ENCODE data around the gene CACNA1C. TPM values are rescaled to one million over a fixed set of nuclear protein-coding genes. Genes with fewer than 3 reads are reported as not detected.

CACNA1C gene
- total RNA-seq, 1 donor from 2014 or later: 171 TPM

DNA sequence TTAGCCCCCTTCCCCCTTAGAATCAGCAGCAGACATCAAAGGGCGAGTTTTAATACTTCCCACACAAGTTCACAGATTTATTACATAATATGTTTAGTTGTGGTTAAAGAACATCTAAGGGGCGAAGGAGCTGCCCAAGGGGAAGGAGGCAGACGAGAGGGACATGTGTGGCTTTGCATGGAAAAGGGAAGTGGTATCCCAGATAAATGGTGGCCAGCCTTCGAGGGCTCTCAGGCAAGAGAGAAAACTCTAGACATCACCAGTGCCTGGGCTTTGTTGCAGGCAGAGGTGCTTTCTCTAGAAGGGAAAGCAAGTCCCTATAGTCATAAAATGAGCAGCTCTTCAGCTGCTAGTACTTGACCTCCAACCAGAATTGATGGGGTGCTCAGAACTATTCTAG lies 121.2 kb downstream of the CACNA1C start:
- DNase-seq (ENCODE audit: missing footprints): no peak
- no peak for ATAC-seq
- intact Hi-C loops (cut with DNase I): no loop called here

- DNase-seq (ENCODE audit: missing footprints) (no peak), ATAC-seq (no peak)
- intact Hi-C loops (cut with DNase I): no loop called here
These were observed 124.2 kb downstream of the CACNA1C start for GRCh38 chr12:2177003-2177402.

DNA sequence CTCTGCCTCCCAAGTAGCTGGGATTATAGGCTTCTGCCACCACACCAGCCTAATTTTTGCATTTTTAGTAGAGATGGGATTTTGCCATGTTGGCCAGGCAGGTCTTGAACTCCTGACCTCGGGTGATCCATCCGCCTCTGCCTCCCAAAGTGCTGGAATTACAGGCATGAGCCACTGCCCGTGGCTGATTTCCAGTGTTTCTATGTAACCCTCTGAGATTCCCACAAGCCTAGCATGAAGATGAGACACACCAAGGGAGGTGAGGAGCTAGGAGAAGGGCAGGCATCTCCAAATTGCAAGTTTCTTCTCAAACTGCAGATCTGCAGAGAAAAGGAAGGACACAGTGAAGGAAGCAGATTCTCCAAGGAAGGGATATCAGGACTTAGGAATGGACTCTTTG lies 125.0 kb downstream of the CACNA1C start:
- no peak for DNase-seq (ENCODE audit: missing footprints)
- intact Hi-C loops (cut with DNase I): no loop called here
- ATAC-seq: no peak

DNA sequence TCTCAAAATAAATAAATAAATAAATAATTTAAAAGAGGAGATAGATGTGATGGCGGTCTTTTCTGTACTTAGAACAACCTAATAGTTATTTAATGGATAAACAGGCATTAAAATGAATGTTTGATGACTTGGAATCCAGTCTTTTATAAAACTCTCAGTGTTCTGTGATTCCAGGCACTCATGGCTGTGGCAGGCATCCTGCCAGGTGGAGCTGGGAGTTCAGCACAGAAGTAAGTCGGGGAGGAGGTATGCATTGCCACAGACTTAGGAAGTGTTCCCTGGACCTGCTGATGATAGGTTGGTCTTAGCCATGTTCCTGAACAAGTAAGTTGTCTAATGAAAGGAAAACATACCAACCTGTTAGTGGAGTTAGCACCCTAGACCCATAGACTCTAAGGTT lies 126.3 kb downstream of the CACNA1C start:
- DNase-seq (ENCODE audit: missing footprints) (no peak), ATAC-seq (no peak)
- intact Hi-C loops (cut with DNase I): no loop called here

- intact Hi-C loops (cut with DNase I): loop anchor here (1.0 to 5.0 kb wide), 4 partner anchors 92 to 209 kb away; no protein-coding TSS in a partner anchor
- peak; percentile 87 for ATAC-seq
- DNase-seq (ENCODE audit: missing footprints): peak; percentile 77
These were observed 127.4 kb downstream of the CACNA1C start for GRCh38 chr12:2179953-2180736.

DNA sequence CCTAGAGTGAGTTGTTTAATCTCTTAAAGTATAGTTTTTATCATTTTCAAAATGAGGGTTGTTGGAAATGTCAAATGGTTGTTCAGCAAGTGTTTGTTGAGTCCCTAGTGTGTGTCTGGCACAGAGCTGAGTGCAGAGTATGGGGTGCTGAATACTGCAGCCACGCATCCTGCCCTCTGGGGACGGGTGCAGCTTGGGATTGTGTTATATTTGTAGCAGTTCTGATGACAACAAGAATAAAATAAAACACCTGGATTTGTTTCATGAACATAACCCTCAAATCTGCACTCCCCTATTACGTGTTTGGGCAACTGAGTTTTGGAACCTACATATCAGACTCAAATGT lies 127.9 kb downstream of the CACNA1C start:
- DNase-seq (ENCODE audit: missing footprints) (no peak), ATAC-seq (peak; percentile 80)
- intact Hi-C loops (cut with DNase I): loop anchor here (1.0 to 5.0 kb wide), 4 partner anchors 92 to 209 kb away; no protein-coding TSS in a partner anchor

DNA sequence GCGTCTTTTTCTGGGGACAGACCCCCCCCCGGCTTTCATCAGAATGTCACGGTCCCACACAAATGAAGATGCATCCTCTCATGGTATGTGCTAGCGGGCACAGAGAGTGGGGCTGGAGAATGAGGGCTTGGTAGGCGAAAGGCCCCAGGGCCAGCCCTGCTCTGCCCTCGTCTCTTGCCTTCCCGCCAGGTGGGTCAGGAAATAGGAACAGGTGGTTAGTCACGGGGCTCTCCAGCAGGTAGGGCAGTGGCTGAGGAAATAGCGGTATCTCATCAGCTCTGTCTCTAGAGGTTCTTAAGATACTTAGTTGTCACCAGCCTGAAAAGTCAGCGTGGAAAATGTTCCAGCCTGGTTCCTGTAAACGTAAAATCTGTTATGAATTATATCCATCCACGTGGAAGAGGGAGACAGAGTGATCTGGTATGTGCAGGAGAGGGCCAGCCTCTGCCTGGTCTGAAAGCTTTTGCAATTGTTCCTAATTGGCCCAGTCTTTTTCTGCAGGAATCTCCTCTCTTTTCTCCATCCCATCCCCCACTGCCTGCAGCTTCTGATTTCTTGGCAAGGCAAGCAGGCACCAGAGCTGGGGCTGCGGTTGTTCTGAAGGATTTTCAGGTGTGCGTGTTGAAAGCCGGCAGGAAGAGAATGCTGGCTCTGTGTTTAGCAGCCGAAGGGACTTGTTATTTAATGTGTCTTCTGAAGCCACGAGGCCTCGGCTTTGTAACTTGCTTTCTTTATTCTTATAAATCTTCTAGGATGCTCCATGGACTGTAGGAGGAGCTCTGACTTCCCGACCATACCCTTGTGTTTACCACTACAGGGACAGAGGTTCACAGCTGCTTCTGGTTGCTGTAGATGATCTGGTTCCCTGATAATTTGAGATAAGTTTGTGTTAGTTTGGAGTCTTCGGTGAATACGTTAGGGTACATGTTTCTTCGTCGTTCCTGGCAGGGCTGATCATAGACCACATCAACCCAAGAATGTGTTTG lies 131.1 kb downstream of the CACNA1C start:
- DNase-seq (ENCODE audit: missing footprints) (no peak), ATAC-seq (no peak)
- intact Hi-C loops (cut with DNase I): loop anchor here (5.0 kb wide), 3 partner anchors 88 to 127 kb away; no protein-coding TSS in a partner anchor

GRCh38 chr12:2185751-2186341 lies 133.1 kb downstream of the CACNA1C start:
- intact Hi-C loops (cut with DNase I): no loop called here
- no peak for ATAC-seq
- DNase-seq (ENCODE audit: missing footprints): no peak

GRCh38 chr12:2187195-2187945 lies 134.6 kb downstream of the CACNA1C start:
- DNase-seq (ENCODE audit: missing footprints) (no peak), ATAC-seq (no peak)
- intact Hi-C loops (cut with DNase I): no loop called here

DNA sequence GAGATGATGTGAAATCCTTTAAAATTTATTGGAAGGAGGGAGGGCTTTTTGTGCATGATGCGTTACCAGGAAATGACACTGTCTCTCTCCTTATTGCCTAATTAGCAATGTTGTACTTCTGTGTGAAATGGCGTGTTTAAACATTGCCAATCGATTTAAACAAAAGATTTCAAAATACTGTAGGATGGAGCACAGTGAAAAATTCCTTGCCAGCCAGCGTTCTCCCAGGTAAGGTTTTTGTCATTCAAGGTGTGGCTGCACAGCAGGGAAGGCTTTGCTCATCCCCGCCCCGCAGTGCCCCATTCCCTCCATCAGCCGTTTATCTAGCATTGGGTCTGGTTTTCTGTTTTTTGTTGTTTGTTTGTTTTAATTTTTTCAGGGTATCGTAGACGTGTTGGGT lies 137.3 kb downstream of the CACNA1C start:
- intact Hi-C loops (cut with DNase I): no loop called here
- DNase-seq (ENCODE audit: missing footprints) (no peak), ATAC-seq (no peak)

- ATAC-seq: no peak
- DNase-seq (ENCODE audit: missing footprints): no peak
- intact Hi-C loops (cut with DNase I): no loop called here
These were observed 138.2 kb downstream of the CACNA1C start for GRCh38 chr12:2190896-2191533.

DNA sequence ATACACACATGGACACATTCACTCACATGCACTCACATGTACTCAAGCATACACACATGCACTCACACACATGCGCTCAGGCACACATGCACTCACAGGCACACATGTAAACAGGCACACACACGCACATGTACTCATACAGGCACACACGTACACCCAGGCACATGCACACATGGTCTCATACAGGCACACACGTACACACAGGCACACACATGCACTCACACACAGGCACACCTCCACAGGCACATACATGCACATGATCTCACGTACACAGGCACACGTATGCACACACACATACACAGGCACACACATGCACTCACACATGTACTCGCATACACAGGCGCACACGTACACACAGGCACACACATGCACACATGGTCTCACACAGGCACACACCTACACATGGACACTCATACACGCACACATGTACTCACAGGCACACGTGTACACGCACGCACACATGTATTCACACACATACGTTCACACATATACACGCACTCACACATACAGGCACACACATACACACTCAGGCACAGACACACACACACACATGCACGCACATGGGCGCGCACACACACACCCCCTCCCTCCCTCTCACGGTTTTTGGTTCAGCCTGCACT lies 138.9 kb downstream of the CACNA1C start:
- DNase-seq (ENCODE audit: missing footprints): no peak
- no peak for ATAC-seq
- intact Hi-C loops (cut with DNase I): no loop called here

DNA sequence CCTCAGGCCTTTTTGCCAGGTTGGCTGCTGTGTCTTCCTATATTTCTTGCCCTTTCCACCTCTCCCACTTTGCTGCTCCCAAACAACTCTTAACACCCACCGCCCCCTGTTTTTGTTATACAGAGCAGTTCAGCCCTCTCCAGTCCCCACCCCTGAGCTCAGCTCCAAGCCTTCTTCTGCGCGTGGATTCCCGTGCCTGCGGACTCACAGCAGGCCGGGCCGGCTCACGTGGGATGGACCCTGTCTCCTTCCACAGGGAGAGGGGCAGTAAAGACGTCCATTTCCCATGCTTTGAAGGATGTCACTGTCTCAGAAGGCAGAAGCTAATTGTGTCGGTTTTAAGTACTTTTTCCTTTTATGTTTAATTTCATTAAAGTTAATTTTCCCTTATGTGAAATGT lies 139.4 kb downstream of the CACNA1C start:
- ATAC-seq (no peak), DNase-seq (ENCODE audit: missing footprints) (no peak)
- intact Hi-C loops (cut with DNase I): no loop called here

GRCh38 chr12:2194060-2194459 lies 141.3 kb downstream of the CACNA1C start:
- intact Hi-C loops (cut with DNase I): no loop called here
- ATAC-seq (peak; percentile 8), DNase-seq (ENCODE audit: missing footprints) (no peak)

DNA sequence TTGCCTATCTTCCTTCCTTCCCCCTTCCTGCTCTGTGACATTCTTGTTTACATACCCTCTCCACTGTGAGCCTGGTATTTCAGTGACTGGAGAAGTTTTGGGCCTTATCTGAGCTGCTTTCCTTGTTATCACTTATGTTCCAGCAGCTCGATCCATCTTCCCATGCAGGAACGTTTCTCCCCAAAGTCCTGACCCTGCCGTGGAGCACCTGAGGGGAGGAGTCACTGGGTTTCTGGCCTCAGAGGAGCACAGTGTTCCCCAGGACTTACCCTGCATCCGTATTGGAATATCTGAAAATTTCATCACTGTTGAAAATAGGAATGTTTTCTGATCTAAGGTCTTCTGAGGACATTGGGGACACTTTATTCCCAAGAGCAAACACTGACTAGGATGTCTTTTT lies 141.8 kb downstream of the CACNA1C start:
- DNase-seq (ENCODE audit: missing footprints) (no peak), ATAC-seq (peak; percentile 50)
- intact Hi-C loops (cut with DNase I): no loop called here

DNA sequence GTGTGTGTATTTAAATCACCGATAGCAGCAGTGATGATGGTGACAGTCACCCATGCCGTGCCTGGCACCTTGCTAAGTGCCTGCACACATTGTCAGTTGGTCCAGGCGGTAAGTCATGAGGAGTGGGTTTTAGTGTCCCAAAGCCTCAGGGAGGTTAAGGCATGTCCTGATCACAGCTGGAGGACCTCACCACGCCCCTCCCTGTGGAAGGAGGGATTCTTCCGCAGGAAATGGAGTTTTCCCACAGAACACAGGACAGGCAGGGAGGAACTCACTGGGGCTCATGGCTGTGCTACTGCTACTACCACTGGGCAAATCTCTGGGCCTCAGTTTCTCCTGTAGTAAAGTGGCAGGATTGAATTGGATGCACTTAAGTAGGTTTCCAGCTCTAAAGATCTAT lies 142.3 kb downstream of the CACNA1C start:
- intact Hi-C loops (cut with DNase I): no loop called here

DNA sequence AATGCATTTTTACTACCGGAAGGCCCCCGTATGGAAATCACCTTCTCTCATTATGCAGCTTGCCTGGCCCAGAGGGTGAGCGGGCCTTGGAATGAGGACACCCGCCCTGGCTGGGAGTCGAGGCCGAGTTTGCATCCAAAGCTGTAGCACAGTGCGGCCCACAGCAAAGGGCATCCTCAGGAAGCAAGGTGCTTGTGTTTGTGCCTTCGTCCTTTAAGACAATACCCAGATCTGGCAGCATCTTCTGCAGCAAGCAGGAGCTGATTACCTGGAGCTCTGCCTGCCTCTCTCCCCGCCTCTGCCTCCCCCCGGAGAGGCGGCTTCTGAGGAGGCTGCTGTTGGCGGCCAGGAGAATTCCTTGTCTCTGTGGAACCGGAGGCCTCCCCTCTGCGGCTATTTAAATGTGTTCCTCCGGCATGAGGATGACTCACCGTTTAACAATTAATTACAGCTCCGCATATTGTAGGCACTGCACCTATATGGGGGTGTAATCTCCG lies 145.3 kb downstream of the CACNA1C start:
- no peak for DNase-seq (ENCODE audit: missing footprints)
- intact Hi-C loops (cut with DNase I): no loop called here
- ATAC-seq: peak; percentile 19

More for the DNA sequence above, 142.3 kb downstream of the CACNA1C start:
- ATAC-seq (no peak), DNase-seq (ENCODE audit: missing footprints) (no peak)

- no peak for ATAC-seq
- intact Hi-C loops (cut with DNase I): no loop called here
- DNase-seq (ENCODE audit: missing footprints): no peak
These were observed 145.8 kb downstream of the CACNA1C start for GRCh38 chr12:2198542-2198941.
